T-helper 2 cell treated with Interferon-gamma antibody and Interleukin-4, amounts not matched to agents 5 μg/mL and 100 μg/mL, for 36 hours (primary cell): ENCODE data around the gene DNAJC22.

ENCODE experiments used
- DNase-seq: peaks from one replicate; pipeline ENCODE4 v3.0.0; 2021; ENCODE audit warnings: low spot score
- H3K27ac Mint-ChIP-seq: one replicate; pipeline ENCODE4 v1.8.0; 2021; ENCODE audit warnings: mild to moderate bottlenecking, mixed read lengths
- H3K27me3 Mint-ChIP-seq: one replicate; pipeline ENCODE4 v1.8.0; 2021; ENCODE audit warnings: low read depth, mixed read lengths
- H3K36me3 Mint-ChIP-seq: one replicate; pipeline ENCODE4 v1.8.0; 2021; ENCODE audit warnings: low read depth, mixed read lengths
- H3K4me1 Mint-ChIP-seq: one replicate; pipeline ENCODE4 v1.8.0; 2021; ENCODE audit warnings: low read depth, mixed read lengths
- H3K4me3 Mint-ChIP-seq: one replicate; pipeline ENCODE4 v1.8.0; 2022; ENCODE audit warnings: mild to moderate bottlenecking, moderate library complexity, mixed read lengths
- H3K9me3 Mint-ChIP-seq: one replicate; pipeline ENCODE4 v1.8.0; 2021; ENCODE audit warnings: mixed read lengths

Gene DNAJC22

DNA sequence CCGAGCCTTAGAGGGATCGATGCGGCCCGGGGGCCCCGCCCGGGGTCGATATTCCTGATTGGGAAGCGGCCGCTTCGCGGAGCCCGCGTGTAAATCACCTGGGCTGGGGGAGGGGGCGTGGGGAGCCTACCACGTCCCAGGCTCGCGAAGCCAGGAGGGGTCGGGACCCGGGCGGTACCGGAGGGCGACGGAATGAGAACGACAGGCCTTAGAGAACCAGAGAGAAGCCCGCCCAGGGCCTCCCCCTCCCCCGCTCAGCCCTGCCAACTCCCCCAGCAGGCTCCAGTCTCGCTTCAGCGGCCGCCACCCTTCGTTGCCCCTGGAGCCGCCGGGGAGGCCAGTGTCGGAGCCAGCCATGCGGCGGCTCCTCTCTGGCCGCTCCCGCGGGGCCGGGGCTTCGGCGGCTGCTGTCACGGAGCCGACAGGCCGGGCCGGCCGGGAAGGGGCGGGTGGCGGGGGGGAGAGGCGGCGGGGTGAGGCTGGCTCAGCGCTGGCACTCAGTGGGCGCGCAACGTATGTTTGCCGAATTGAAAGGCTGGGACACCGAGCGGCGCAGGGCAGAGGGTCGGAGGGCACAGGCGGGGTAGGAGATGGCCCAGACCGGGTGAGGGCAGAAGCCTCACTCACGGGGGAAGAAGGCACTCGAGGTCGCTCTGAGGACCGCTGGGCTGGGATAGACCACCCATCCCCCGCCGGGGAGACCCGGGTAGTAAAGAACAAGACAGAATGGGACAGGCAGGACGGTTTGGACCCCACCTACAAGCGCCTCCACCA lies 1.4 kb upstream of the DNAJC22 start:
- Mint-ChIP-seq H3K9me3 (no peaks in the 10 kb centered on the region), H3K4me3 (peak overlapping the region; percentile 51), H3K36me3 (no peaks in the 10 kb centered on the region), H3K27ac (no peak overlapping the region), H3K4me1 (peaks cover 20% of the 10 kb centered on the region), H3K27me3 (peaks cover 78% of the 10 kb centered on the region)
- no peak for DNase-seq

DNA sequence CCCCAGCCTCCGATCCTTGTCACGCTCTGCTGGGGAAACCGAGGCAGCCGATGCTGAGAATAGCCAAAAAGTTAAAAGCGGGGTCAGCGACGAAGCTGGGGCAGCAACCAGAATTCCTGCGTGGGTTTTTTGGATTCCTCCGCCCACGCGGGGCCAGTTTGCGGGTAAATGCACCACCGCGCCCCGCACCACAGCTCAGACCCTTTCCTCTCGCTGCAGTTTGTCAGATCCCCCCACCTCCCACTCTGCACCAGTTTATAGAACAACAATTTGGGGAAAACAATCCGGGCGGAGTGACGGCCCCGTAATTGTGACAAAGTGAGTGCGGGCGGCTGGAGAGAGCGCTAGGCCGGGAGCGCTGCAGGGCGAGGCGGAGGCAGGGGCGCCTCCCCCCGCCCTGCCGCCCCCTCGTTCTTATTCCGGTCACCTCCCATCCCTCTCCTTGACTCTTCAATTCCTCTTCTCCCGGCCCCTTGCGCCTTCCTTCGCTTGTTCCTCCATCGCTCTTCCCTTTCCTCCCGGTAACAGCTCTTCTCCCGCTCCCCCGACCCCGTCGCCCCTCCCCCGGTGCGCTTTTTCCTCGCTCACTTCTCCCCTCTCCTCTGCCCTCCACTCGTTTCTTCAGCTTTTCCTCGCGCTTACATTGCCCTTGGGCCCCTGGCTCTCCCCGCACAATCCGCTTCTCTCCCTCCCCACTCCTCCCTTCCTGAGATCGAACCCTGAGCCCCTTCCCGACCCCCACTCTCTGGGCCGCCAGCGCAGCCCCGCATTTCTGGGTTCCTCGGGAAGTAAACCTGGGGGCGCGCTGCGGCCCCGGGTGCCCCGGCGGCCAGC lies 646 bp upstream of the DNAJC22 start:
- no peak overlapping the region for H3K27ac Mint-ChIP-seq
- peak overlapping the region; percentile 73 for H3K4me3 Mint-ChIP-seq
- H3K27me3 Mint-ChIP-seq: peaks cover 75% of the 10 kb centered on the region
- no peak for DNase-seq
- H3K4me1 Mint-ChIP-seq: peaks cover 20% of the 10 kb centered on the region
- no peaks in the 10 kb centered on the region for H3K9me3 Mint-ChIP-seq
- H3K36me3 Mint-ChIP-seq: no peaks in the 10 kb centered on the region

DNA sequence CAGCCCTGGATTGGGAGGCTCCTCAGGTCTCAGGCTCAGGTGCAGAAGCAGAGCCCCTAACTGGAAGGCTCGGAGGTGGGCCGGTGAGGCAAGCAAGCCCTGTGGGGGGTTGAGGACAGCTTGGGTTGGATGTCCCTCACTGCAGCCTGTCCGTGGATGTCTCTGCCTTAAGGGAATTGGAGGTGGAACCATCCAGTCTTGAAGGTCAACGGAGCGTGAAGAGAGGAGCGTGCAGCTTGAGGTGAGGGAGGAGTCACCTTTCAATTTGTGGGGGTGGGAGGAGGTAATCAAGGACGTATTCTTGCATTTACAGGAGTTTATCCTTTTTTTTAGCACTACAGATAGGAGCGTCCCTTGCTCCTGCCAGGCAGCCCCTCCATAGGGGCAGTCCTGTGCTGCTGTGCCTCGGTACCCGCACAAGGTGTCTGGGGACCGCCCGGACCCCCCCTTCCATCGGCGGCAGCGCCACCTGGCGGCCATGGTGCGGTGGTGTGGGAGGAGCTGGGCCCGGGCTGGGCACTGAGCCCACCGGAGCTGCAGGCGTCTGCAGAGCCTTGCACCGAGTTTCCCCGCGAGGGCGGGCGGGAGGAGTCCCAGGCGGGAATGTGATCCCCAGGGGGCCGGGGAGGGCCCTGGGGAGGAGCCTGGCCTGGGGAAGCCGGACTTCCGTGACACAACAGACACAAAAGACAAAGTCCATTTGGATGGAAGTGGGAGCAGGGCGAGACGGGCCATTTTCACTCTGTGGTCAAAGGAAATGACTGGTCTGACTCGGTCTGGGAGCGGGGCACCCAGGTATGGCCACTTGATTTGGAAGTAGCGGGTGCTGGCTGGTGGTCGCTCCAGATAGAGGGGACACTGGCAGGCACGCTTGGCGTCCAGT lies 864 bp downstream of the DNAJC22 start:
- Mint-ChIP-seq H3K9me3 (no peaks in the 10 kb centered on the region), H3K27ac (no peak overlapping the region), H3K27me3 (peaks cover 70% of the 10 kb centered on the region), H3K36me3 (no peaks in the 10 kb centered on the region), H3K4me3 (peak overlapping the region; percentile 73), H3K4me1 (peaks cover 20% of the 10 kb centered on the region)
- DNase-seq: peak; percentile 66

GRCh38 chr12:49348781-49349180 lies 2.1 kb downstream of the DNAJC22 start:
- no peak overlapping the region for H3K27ac Mint-ChIP-seq

DNA sequence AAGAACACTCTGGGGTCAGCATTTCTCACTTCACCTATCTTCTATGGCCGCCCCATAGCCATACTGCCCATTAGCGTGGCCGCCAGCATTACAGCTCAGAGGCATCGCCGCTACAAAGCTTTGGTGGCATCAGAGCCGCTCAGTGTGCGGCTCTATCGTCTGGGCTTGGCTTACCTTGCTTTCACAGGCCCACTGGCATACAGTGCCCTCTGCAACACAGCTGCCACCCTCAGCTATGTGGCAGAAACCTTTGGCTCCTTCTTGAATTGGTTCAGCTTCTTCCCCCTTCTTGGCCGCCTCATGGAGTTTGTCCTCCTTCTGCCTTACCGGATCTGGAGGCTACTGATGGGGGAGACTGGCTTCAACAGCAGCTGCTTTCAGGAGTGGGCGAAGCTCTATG lies 2.6 kb downstream of the DNAJC22 start:
- DNase-seq: no peak
- Mint-ChIP-seq H3K4me1 (peaks cover 12% of the 10 kb centered on the region), H3K27ac (no peak overlapping the region), H3K9me3 (no peaks in the 10 kb centered on the region), H3K27me3 (peaks cover 64% of the 10 kb centered on the region), H3K4me3 (no peak overlapping the region), H3K36me3 (no peaks in the 10 kb centered on the region)

More at GRCh38 chr12:49348781-49349180, 2.1 kb downstream of the DNAJC22 start:
- DNase-seq: no peak
- Mint-ChIP-seq H3K4me1 (peaks cover 12% of the 10 kb centered on the region), H3K27me3 (peaks cover 66% of the 10 kb centered on the region), H3K4me3 (no peak overlapping the region), H3K9me3 (no peaks in the 10 kb centered on the region), H3K36me3 (no peaks in the 10 kb centered on the region)

GRCh38 chr12:49352351-49352750 lies 5.7 kb downstream of the DNAJC22 start:
- no peak for DNase-seq
- Mint-ChIP-seq H3K4me1 (peaks cover under 1% of the 10 kb centered on the region), H3K4me3 (no peak overlapping the region), H3K9me3 (no peaks in the 10 kb centered on the region), H3K27me3 (peaks cover 54% of the 10 kb centered on the region), H3K36me3 (no peaks in the 10 kb centered on the region), H3K27ac (no peak overlapping the region)

- Mint-ChIP-seq H3K4me1 (peaks cover 4% of the 10 kb centered on the region), H3K9me3 (no peaks in the 10 kb centered on the region), H3K27me3 (peaks cover 42% of the 10 kb centered on the region), H3K4me3 (no peak overlapping the region), H3K27ac (no peak overlapping the region), H3K36me3 (no peaks in the 10 kb centered on the region)
- no peak for DNase-seq
Observed at GRCh38 chr12:49355913-49356312, 9.2 kb downstream of the DNAJC22 start.

GRCh38 chr12:49357103-49357678 lies 10.5 kb downstream of the DNAJC22 start:
- Mint-ChIP-seq H3K4me3 (no peak overlapping the region), H3K9me3 (no peaks in the 10 kb centered on the region), H3K36me3 (no peaks in the 10 kb centered on the region), H3K27ac (no peak overlapping the region), H3K27me3 (peaks cover 37% of the 10 kb centered on the region), H3K4me1 (peaks cover 4% of the 10 kb centered on the region)
- DNase-seq: no peak

DNA sequence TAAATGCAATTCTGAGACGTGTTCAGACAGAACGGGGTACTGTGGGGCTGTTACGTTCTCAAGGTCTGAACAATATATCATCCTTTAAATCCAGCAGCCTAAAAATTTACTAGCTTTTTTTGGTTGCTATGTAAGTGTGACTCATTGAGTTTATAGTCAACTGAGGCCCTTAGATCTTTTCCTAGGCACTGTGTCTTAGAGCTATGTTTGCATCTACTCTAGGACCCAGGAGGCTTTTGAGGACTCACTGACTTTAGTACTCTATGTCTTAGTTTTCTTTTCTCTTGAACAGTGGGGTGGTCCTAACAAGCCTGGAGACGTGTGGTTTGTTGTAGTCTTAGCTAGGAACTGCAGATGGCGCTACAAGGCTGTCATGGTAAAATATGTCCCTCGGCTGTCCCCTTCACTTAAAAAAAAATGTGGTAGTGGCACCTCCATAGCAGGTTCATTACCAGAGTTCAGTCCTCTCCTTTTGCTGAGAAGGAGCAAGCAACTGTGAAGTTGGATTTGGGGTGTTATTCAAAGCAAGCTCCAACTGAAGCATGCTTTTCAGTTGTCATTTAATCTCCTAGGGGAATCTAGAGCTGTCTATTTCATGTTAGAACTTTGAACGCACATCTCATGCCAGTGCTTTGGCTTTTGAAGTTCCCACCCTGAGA lies 11.9 kb downstream of the DNAJC22 start:
- Mint-ChIP-seq H3K4me1 (peaks cover 4% of the 10 kb centered on the region), H3K27me3 (peaks cover 29% of the 10 kb centered on the region), H3K4me3 (no peak overlapping the region), H3K36me3 (no peaks in the 10 kb centered on the region), H3K9me3 (no peaks in the 10 kb centered on the region), H3K27ac (no peak overlapping the region)
- peak; percentile 53 for DNase-seq

- H3K4me3 Mint-ChIP-seq: no peak overlapping the region
- no peak for DNase-seq
- peaks cover 4% of the 10 kb centered on the region for H3K4me1 Mint-ChIP-seq
- H3K27ac Mint-ChIP-seq: no peak overlapping the region
- no peaks in the 10 kb centered on the region for H3K9me3 Mint-ChIP-seq
- no peaks in the 10 kb centered on the region for H3K36me3 Mint-ChIP-seq
- H3K27me3 Mint-ChIP-seq: peaks cover 23% of the 10 kb centered on the region
Observed at GRCh38 chr12:49359671-49360070, 13.0 kb downstream of the DNAJC22 start.

DNA sequence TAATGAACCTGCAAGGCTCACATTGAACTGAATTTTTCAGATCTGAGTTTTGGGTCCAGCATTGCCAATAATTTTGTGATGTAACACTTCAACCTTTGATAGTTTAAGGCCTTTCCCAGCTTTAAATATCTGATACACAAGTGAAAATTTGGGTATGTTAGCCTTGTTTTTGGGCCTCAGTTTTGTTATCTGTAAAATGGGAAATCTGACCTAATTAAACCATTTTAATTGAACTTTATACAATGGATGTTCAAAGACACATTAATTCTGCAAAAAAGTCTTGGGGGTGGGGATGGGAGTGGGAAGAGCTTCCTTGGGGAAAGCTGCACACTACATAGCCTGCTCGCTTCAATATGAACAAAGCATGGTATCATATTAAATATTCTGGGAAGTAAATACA lies 15.4 kb downstream of the DNAJC22 start:
- Mint-ChIP-seq H3K36me3 (no peaks in the 10 kb centered on the region), H3K27ac (no peak overlapping the region)

GRCh38 chr12:49364989-49365388 lies 18.3 kb downstream of the DNAJC22 start:
- H3K4me3 Mint-ChIP-seq: no peak overlapping the region
- no peaks in the 10 kb centered on the region for H3K36me3 Mint-ChIP-seq
- no peak for DNase-seq
- H3K4me1 Mint-ChIP-seq: peaks cover 26% of the 10 kb centered on the region
- H3K9me3 Mint-ChIP-seq: no peaks in the 10 kb centered on the region
- H3K27ac Mint-ChIP-seq: no peak overlapping the region
- peaks cover 6% of the 10 kb centered on the region for H3K27me3 Mint-ChIP-seq

More for the DNA sequence above, 15.4 kb downstream of the DNAJC22 start:
- no peaks in the 10 kb centered on the region for H3K9me3 Mint-ChIP-seq
- H3K4me1 Mint-ChIP-seq: peaks cover 11% of the 10 kb centered on the region
- DNase-seq: no peak
- peaks cover 12% of the 10 kb centered on the region for H3K27me3 Mint-ChIP-seq
- no peak overlapping the region for H3K4me3 Mint-ChIP-seq

GRCh38 chr12:49365542-49365941 lies 18.9 kb downstream of the DNAJC22 start:
- no peak overlapping the region for H3K27ac Mint-ChIP-seq
- no peak for DNase-seq
- no peaks in the 10 kb centered on the region for H3K36me3 Mint-ChIP-seq
- peak overlapping the region; percentile 52 for H3K4me3 Mint-ChIP-seq
- H3K4me1 Mint-ChIP-seq: peaks cover 31% of the 10 kb centered on the region
- H3K27me3 Mint-ChIP-seq: peaks cover 6% of the 10 kb centered on the region
- no peaks in the 10 kb centered on the region for H3K9me3 Mint-ChIP-seq
